GM12878 (cell line): ENCODE measurements around the gene PLSCR1. TPM values are rescaled to one million over a fixed set of nuclear protein-coding genes. Genes with fewer than 3 reads are reported as not detected.

ENCODE experiments used
- ASH2L ChIP-seq: fragments of 300-600, 200-600 bp; sonication (generic); IDR thresholded peaks from 2 replicates; pipeline ENCODE4 v1.6.1; 2017; ENCODE audit warnings: low read depth, mild to moderate bottlenecking, borderline replicate concordance
- CBX5 ChIP-seq: sonication (generic); IDR thresholded peaks from 2 replicates; pipeline ENCODE4 v1.6.1; 2016; ENCODE audit warnings: low read depth, moderate library complexity, mild to moderate bottlenecking, inconsistent platforms
- EGR1 ChIP-seq, 2 experiments: IDR thresholded peaks; 1 replicate in 1 of 2; 2 replicates in 1 of 2; pipeline ENCODE4 v1.6.1; 2011 to 2012; ENCODE audit warnings: low read depth in 2 of 2, low read length in 2 of 2, borderline replicate concordance in 1 of 2, mild to moderate bottlenecking in 1 of 2, moderate library complexity in 1 of 2
- EP300 ChIP-seq, 2 experiments: fragments of 150-350 bp in 1 of 2; IDR thresholded peaks; 2 replicates each; pipeline ENCODE4 v1.6.1; 2011 to 2012; ENCODE audit warnings: low read depth in 2 of 2, low read length in 2 of 2, borderline replicate concordance in 1 of 2, improper control_type of control experiment in 1 of 2, inconsistent platforms in 1 of 2; ENCODE audit not compliant: control insufficient read depth in 1 of 2
- GABPA ChIP-seq: IDR thresholded peaks from 2 replicates; pipeline ENCODE4 v1.6.1; 2014; ENCODE audit warnings: antibody characterized with exemption, low read depth, mild to moderate bottlenecking, inconsistent platforms
- HCFC1 ChIP-seq: fragments of 150-350 bp; IDR thresholded peaks from 2 replicates; pipeline ENCODE4 v1.6.1; 2014; ENCODE audit warnings: low read length
- HDAC2 ChIP-seq: fragments of 200-600 bp; sonication (generic); IDR thresholded peaks from 2 replicates; pipeline ENCODE4 v1.6.1; 2017
- IKZF2 ChIP-seq, 2 experiments: fragments of 450-650 bp; IDR thresholded peaks; 2 replicates each; pipeline ENCODE4 v1.6.1; 2017; ENCODE audit warnings: mild to moderate bottlenecking in 2 of 2, moderate library complexity in 2 of 2
- IRF4 ChIP-seq: IDR thresholded peaks from 2 replicates; pipeline ENCODE4 v1.6.1; 2011; ENCODE audit warnings: low read depth, low read length
- IRF5 ChIP-seq: fragments of 450-650 bp; IDR thresholded peaks from 2 replicates; pipeline ENCODE4 v1.6.1; 2017; ENCODE audit warnings: borderline replicate concordance
- LARP7 ChIP-seq: fragments of 450-650 bp; IDR thresholded peaks from 2 replicates; pipeline ENCODE4 v1.6.1; 2017; ENCODE audit warnings: mild to moderate bottlenecking
- MTA2 ChIP-seq: fragments of 450-650 bp; IDR thresholded peaks from 2 replicates; pipeline ENCODE4 v1.6.1; 2016; ENCODE audit warnings: low read depth, mild to moderate bottlenecking, moderate library complexity
- POU2F2 ChIP-seq: IDR thresholded peaks from 3 replicates; pipeline ENCODE4 v1.6.1; 2011; ENCODE audit warnings: low read depth, mild to moderate bottlenecking, low read length, borderline replicate concordance
- RFX5 ChIP-seq: IDR thresholded peaks from 2 replicates; pipeline ENCODE4 v1.6.1; 2011; ENCODE audit warnings: low read depth, low read length, improper control_type of control experiment
- RUNX3 ChIP-seq: IDR thresholded peaks from 2 replicates; pipeline ENCODE4 v1.6.1; 2012; ENCODE audit warnings: low read length, inconsistent platforms
- SPI1 ChIP-seq: IDR thresholded peaks from 2 replicates; pipeline ENCODE4 v1.6.1; 2011; ENCODE audit warnings: low read depth, mild to moderate bottlenecking, low read length, moderate library complexity, borderline replicate concordance; ENCODE audit not compliant: insufficient read depth
- TAF1 ChIP-seq: IDR thresholded peaks from 2 replicates; pipeline ENCODE4 v1.6.1; 2011; ENCODE audit warnings: mild to moderate bottlenecking, low read depth, low read length, borderline replicate concordance
- TCF3 ChIP-seq: IDR thresholded peaks from 2 replicates; pipeline ENCODE4 v1.6.1; 2012; ENCODE audit warnings: low read depth, mild to moderate bottlenecking, low read length, borderline replicate concordance; ENCODE audit not compliant: insufficient read depth
- WRNIP1 ChIP-seq: IDR thresholded peaks from 2 replicates; pipeline ENCODE4 v1.6.1; 2011; ENCODE audit warnings: low read depth, low read length, improper control_type of control experiment, borderline replicate concordance
- YBX1 ChIP-seq: fragments of 450-650 bp; IDR thresholded peaks from 2 replicates; pipeline ENCODE4 v1.6.1; 2016; ENCODE audit warnings: antibody characterized with exemption
- polyA plus RNA-seq, 11 experiments: library from polyadenylated mRNA; depleted of rRNA in 4 of 11; unstranded in 6 of 11; stranded (reverse) in 5 of 11; fragments of >200 nt; fragmentation: Nextera tagmentation in 4 of 11; fragmentation: Illumina TruSeq in 1 of 11; extraction: Ambion mirVana in 4 of 11; extraction: Trizol in 1 of 11; gene quantifications; 1 replicate in 1 of 11; 2 replicates in 10 of 11; pipeline versions ENCODE4 v1.2.1 to v1.2.3, GENCODE V29; 2011 to 2016; ENCODE audit warnings: inconsistent platforms in 2 of 11, missing spikeins in 2 of 11, low read depth in 1 of 11
- total RNA-seq, 4 experiments: library from RNA; depleted of rRNA in 3 of 4; stranded (reverse); fragments of >200 nt in 3 of 4; fragmentation: Illumina TruSeq in 1 of 4; extraction: Trizol in 1 of 4; gene quantifications; 2 replicates each; pipeline versions ENCODE4 v1.2.1 to v1.2.3, GENCODE V29; 2013 to 2021
- TF ChIP-seq, protein P1 (sequence below): IDR thresholded peaks from 2 replicates; pipeline ENCODE4 v1.6.1; 2012; ENCODE audit warnings: low read depth, low read length, improper control_type of control experiment
- TF ChIP-seq, protein P2 (sequence below): fragments of 150-350 bp; IDR thresholded peaks from 2 replicates; pipeline ENCODE4 v1.6.1; 2016; ENCODE audit warnings: low read depth, low read length

PLSCR1 gene
- total and polyA plus RNA-seq, 10 of the 15 experiments (the other 5 are each of a cell fraction or from before 2014, with no cell fraction given), result 35.4 to 77.8 (median 41.1) TPM

DNA sequence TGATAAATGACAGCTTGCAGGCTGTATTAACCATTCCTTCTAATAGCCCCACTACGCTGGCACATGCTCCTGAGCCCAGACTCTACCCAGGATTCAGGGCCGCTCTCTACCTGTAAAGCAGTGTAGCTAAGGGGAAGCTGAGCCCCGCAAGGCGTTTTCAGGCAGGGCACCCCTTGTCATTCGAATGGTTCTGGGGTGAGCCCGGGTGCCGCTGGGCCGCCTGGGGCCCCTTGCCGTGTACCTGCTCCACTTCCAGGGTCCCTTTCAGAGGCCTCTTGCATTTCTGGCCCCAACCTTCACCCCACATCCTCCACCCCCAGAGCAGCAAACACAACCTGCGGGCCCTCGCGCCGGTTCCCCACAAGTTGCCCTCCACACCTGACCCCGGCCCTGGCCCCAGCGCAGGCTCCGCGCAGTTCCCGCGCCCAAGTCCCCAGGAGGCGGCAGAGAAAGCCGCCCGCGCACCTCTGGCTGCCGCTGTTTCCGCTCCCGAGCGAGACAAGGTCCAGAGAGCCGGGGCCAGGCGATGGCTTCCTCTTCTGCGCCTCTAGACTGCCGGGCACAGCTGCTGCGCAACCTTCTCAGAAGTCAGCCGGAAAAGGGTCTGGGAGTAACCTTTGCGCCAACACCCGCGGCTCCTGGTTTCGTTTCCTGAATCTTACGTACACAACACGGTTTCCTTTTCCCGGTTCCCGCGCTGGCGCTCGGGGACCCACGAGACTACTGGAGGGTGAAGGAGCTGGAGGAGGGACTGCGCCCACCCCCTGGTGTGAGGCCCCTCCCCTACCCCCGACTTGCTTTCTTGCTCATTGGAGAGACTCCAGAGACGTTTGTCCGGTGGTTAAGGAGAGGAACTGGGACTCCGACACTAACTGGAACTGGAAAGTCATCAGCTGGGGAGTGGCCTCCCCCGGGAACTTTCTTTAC is at the start of gene PLSCR1 (continued):
- TF ChIP-seq IRF5 (no peak), SPI1 (peak; percentile 53; the same call in 1 of the 2 replicates), GABPA (0 out of 2 replicates have a peak, but pooled peaks have one; percentile 43), WRNIP1 (no peak), EGR1 (IDR thresholded peaks at IDR 0.05; ENCODE audit: borderline replicate concordance in 1 of 2, low read depth in 2 of 2, low read length in 2 of 2) (peak in 1 of 2 experiments; percentile 65; a peak in 2 of 3 replicates), IRF4 (0 out of 2 replicates have a peak, but pooled peaks have one; percentile 44), CBX5 (0 out of 2 replicates have a peak, but pooled peaks have one; percentile 64), TAF1 (peak; percentile 86), EP300 (IDR thresholded peaks at IDR 0.05; ENCODE audit: borderline replicate concordance in 1 of 2, control insufficient read depth in 1 of 2, low read depth in 2 of 2, low read length in 2 of 2) (0 out of 4 replicates have a peak, but pooled peaks of 1 of the 2 experiments have one; percentile 25), RUNX3 (peak; percentile 53), TCF3 (peak; percentile 45; the same call in 1 of the 2 replicates), RFX5 (no peak), POU2F2 (no peak), HDAC2 (0 out of 2 replicates have a peak, but pooled peaks have one; percentile 60), LARP7 (peak; percentile 70; the same call in 1 of the 2 replicates), HCFC1 (no peak; the same call in 1 of the 2 replicates), ASH2L (peak; percentile 26; the same call in 1 of the 2 replicates), MTA2 (peak; percentile 27), IKZF2 (IDR thresholded peaks at IDR 0.05) (peak; percentile 90 to 92), YBX1 (no peak)
- TF ChIP-seq, protein P1, sequence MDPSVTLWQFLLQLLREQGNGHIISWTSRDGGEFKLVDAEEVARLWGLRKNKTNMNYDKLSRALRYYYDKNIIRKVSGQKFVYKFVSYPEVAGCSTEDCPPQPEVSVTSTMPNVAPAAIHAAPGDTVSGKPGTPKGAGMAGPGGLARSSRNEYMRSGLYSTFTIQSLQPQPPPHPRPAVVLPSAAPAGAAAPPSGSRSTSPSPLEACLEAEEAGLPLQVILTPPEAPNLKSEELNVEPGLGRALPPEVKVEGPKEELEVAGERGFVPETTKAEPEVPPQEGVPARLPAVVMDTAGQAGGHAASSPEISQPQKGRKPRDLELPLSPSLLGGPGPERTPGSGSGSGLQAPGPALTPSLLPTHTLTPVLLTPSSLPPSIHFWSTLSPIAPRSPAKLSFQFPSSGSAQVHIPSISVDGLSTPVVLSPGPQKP, result no peak
- TF ChIP-seq, protein P2, sequence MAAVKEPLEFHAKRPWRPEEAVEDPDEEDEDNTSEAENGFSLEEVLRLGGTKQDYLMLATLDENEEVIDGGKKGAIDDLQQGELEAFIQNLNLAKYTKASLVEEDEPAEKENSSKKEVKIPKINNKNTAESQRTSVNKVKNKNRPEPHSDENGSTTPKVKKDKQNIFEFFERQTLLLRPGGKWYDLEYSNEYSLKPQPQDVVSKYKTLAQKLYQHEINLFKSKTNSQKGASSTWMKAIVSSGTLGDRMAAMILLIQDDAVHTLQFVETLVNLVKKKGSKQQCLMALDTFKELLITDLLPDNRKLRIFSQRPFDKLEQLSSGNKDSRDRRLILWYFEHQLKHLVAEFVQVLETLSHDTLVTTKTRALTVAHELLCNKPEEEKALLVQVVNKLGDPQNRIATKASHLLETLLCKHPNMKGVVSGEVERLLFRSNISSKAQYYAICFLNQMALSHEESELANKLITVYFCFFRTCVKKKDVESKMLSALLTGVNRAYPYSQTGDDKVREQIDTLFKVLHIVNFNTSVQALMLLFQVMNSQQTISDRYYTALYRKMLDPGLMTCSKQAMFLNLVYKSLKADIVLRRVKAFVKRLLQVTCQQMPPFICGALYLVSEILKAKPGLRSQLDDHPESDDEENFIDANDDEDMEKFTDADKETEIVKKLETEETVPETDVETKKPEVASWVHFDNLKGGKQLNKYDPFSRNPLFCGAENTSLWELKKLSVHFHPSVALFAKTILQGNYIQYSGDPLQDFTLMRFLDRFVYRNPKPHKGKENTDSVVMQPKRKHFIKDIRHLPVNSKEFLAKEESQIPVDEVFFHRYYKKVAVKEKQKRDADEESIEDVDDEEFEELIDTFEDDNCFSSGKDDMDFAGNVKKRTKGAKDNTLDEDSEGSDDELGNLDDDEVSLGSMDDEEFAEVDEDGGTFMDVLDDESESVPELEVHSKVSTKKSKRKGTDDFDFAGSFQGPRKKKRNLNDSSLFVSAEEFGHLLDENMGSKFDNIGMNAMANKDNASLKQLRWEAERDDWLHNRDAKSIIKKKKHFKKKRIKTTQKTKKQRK, result no peak
